Kidney (tissue), 22 donors: ENCODE data around the gene AKT3. TPM values are rescaled to one million over a fixed set of nuclear protein-coding genes. Genes with fewer than 3 reads are reported as not detected.
A peak's percentile ranks its signal among the peaks of the same experiment; 100 is the strongest.

Experiments
- DNase-seq, 5 donors: peaks; one replicate each; pipeline ENCODE4 v3.0.0-alpha.2; 2013 to 2020
- FAIRE-seq: peaks from 2 replicates; lab custom pipeline; 2012; peaks lifted over from hg19 to GRCh38; lab: Jason Lieb, UNC
- H3K27ac ChIP-seq, 2 donors: one replicate each; pipeline ENCODE4 v1.7.0; 2013; ENCODE audit warnings: low read depth in 2 of 2, low read length in 2 of 2, inconsistent platforms in 1 of 2
- H3K27me3 ChIP-seq: one replicate; pipeline ENCODE4 v1.7.1; 2013; ENCODE audit warnings: low read length, inconsistent platforms; ENCODE audit not compliant: control insufficient read depth, insufficient read depth
- H3K36me3 ChIP-seq, 3 donors: one replicate each; pipeline versions ENCODE4 v1.7.0 to v1.7.1; 2013; ENCODE audit warnings: low read length in 3 of 3, control low read depth in 1 of 3, inconsistent platforms in 1 of 3; ENCODE audit not compliant: insufficient read depth in 3 of 3, control insufficient read depth in 2 of 3
- H3K4me1 ChIP-seq, 3 donors: one replicate each; pipeline versions ENCODE4 v1.7.0 to v1.7.1; 2013; ENCODE audit warnings: low read length in 3 of 3, inconsistent platforms in 1 of 3, low read depth in 1 of 3; ENCODE audit not compliant: control insufficient read depth in 2 of 3, insufficient read depth in 2 of 3
- H3K4me3 ChIP-seq, 3 donors: one replicate each; pipeline versions ENCODE4 v1.7.0 to v1.8.1; 2013; ENCODE audit warnings: low read length in 3 of 3, control low read depth in 1 of 3, inconsistent platforms in 1 of 3
- H3K9ac ChIP-seq, 3 donors: one replicate each; pipeline versions ENCODE4 v1.7.0 to v1.7.1; 2013; ENCODE audit warnings: low read length in 3 of 3, control low read depth in 1 of 3, inconsistent platforms in 1 of 3
- H3K9me3 ChIP-seq, 3 donors: one replicate each; pipeline versions ENCODE4 v1.7.0 to v1.7.1; 2013; ENCODE audit warnings: low read length in 3 of 3, control low read depth in 1 of 3, inconsistent platforms in 1 of 3; ENCODE audit not compliant: control insufficient read depth in 2 of 3, insufficient read depth in 1 of 3
- intact Hi-C: fragments of 100-400 bp; cut with DNase I; formaldehyde crosslinking; loops from one replicate; pipeline ENCODE4 v1.11.1; 2022
- long read RNA-seq, 10 donors: library from polyadenylated mRNA in 1 of 10; unstranded in 1 of 10; transcript quantifications; one replicate each; pipeline ENCODE4 v2.0.0 and lab custom pipeline, GENCODE V29; 2021 to 2026
- polyA plus RNA-seq: library from polyadenylated mRNA; stranded (reverse); fragments of 350-450 nt; fragmentation: Illumina TruSeq; extraction: RNeasy Lipid Tissue Mini Kit (QIAGEN cat#74804); gene quantifications from one replicate; pipeline ENCODE4 v1.2.3, GENCODE V29; 2014; ENCODE audit warnings: low read depth, low replicate concordance; ENCODE audit not compliant: insufficient read depth
- total RNA-seq: library from RNA; stranded (reverse); fragmentation: NEBNext Ultra II Directional; extraction: Animal tissue kit (Norgen Biotek cat#: 25700); gene quantifications from one replicate; pipeline ENCODE4 v1.2.1, GENCODE V29; 2021
- TF ChIP-seq, protein P1 (sequence below): IDR thresholded peaks from 3 replicates; pipeline ENCODE4 v1.5.1; 2012; ENCODE audit warnings: mild to moderate bottlenecking, moderate library complexity, borderline replicate concordance; ENCODE audit not compliant: insufficient read depth; ENCODE audit errors: extremely low read depth
- donor health status: control.
- donor health status: control.
- donor health status: control.
- donor health status: control.
- donor health status: control.
- donor health status: DM: yes; HTN: yes; CAD: no.
- donor health status: Normal renal cell carcinoma (clear cell type).

AKT3 gene
- total RNA-seq (81.6 TPM), polyA plus RNA-seq (9.5 TPM)
- long read RNA-seq, donor 1, full-length matches to known transcripts = 5 of 5 reads
- long read RNA-seq, donor 1, partial matches to known transcripts = 0 of 5 reads
- long read RNA-seq, donor 1, other reads (novel, unspliced or antisense) = 0 of 5 reads
- long read RNA-seq, donor 2, full-length matches to known transcripts = 2 of 2 reads
- long read RNA-seq, donor 2, partial matches to known transcripts = 0 of 2 reads
- long read RNA-seq, donor 2, other reads (novel, unspliced or antisense) = 0 of 2 reads
- long read RNA-seq, donor 3, full-length matches to known transcripts = 1 of 1 reads
- long read RNA-seq, donor 3, partial matches to known transcripts = 0 of 1 reads
- long read RNA-seq, donor 3, other reads (novel, unspliced or antisense) = 0 of 1 reads
- long read RNA-seq, donor 4, full-length matches to known transcripts = 2 of 2 reads
- long read RNA-seq, donor 4, partial matches to known transcripts = 0 of 2 reads
- long read RNA-seq, donor 4, other reads (novel, unspliced or antisense) = 0 of 2 reads
- long read RNA-seq, donor 5 = 0 reads
- long read RNA-seq, donor 6, full-length matches to known transcripts = 1 of 1 reads
- long read RNA-seq, donor 6, partial matches to known transcripts = 0 of 1 reads
- long read RNA-seq, donor 6, other reads (novel, unspliced or antisense) = 0 of 1 reads
- long read RNA-seq, donor 7, partial matches to known transcripts = 1 of 11 reads
- long read RNA-seq, donor 7, other reads (novel, unspliced or antisense) = 10 of 11 reads
- long read RNA-seq, donor 8, full-length matches to known transcripts = 4 of 4 reads
- long read RNA-seq, donor 8, partial matches to known transcripts = 0 of 4 reads
- long read RNA-seq, donor 8, other reads (novel, unspliced or antisense) = 0 of 4 reads
- long read RNA-seq, donor 9 = 0 reads
- long read RNA-seq, donor 10, full-length matches to known transcripts = 3 of 3 reads
- long read RNA-seq, donor 10, partial matches to known transcripts = 0 of 3 reads
- long read RNA-seq, donor 10, other reads (novel, unspliced or antisense) = 0 of 3 reads

DNA sequence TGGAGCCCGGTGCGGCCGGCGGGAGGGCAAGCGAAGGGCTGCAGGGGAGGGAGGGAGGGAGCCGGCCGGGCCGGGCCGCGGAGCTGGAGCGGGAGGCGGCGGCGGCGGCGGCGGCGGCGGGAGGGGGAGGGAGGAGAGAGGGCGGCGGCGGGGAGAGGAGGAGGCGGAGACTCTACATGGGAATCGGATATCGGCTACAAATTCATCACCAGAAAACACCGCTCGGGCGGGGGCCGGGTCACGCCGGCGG lies at the start of gene AKT3:
TSS of gene AKT3 (minus strand) at position 42 of the 250 bp plus-strand sequence. CDS start 7,073 bp downstream, outside the sequence.
- peak within 1 kb of the TSS; percentile 92 to 93 for H3K27ac ChIP-seq
- H3K9ac ChIP-seq = peak within 1 kb of the TSS; percentile 66 to 89 (median 73)
- H3K4me3 ChIP-seq = peak within 1 kb of the TSS; percentile 76 to 86 (median 83)
- intact Hi-C loops = no loop called here
- no peaks in the 10 kb centered on the region for H3K4me1 ChIP-seq
- no peaks in the 10 kb centered on the region for H3K27me3 ChIP-seq
- H3K36me3 ChIP-seq = no peaks in the 10 kb centered on the region
- no peak for FAIRE-seq
- H3K9me3 ChIP-seq = no peaks in the 10 kb centered on the region
- peak; percentile 71 to 94 (median 88) for DNase-seq
- TF ChIP-seq, protein P1, sequence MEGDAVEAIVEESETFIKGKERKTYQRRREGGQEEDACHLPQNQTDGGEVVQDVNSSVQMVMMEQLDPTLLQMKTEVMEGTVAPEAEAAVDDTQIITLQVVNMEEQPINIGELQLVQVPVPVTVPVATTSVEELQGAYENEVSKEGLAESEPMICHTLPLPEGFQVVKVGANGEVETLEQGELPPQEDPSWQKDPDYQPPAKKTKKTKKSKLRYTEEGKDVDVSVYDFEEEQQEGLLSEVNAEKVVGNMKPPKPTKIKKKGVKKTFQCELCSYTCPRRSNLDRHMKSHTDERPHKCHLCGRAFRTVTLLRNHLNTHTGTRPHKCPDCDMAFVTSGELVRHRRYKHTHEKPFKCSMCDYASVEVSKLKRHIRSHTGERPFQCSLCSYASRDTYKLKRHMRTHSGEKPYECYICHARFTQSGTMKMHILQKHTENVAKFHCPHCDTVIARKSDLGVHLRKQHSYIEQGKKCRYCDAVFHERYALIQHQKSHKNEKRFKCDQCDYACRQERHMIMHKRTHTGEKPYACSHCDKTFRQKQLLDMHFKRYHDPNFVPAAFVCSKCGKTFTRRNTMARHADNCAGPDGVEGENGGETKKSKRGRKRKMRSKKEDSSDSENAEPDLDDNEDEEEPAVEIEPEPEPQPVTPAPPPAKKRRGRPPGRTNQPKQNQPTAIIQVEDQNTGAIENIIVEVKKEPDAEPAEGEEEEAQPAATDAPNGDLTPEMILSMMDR = no peak

DNA sequence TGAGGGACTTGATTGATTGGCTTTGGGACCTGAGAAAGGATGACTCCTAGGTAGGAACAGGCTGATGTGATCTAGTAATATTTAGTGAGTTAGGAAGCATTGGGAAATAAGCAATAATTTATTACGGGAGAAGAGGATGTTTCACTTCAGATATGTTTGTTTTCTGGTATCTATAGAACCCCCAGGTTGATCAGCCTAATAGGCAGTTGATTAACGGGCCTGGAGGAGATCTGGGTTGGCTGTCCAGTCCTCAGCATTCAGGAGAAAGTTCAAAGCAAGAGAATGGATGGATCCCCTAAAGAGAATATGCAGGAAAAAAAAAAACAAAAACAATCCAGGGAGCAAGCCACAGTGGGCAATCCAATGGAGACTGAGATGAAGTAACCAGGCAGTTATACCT lies 48.2 kb upstream of the AKT3 start:
- TF ChIP-seq, protein P1 = no peak
- no peak overlapping the region for H3K4me3 ChIP-seq
- H3K9ac ChIP-seq = no peak overlapping the region
- H3K9me3 ChIP-seq = no peaks in the 10 kb centered on the region
- no peak overlapping the region for H3K27ac ChIP-seq
- intact Hi-C loops = no loop called here
- H3K36me3 ChIP-seq = no peaks in the 10 kb centered on the region
- H3K27me3 ChIP-seq = no peaks in the 10 kb centered on the region
- no peaks in the 10 kb centered on the region for H3K4me1 ChIP-seq
- DNase-seq (no peak), FAIRE-seq (no peak)

DNA sequence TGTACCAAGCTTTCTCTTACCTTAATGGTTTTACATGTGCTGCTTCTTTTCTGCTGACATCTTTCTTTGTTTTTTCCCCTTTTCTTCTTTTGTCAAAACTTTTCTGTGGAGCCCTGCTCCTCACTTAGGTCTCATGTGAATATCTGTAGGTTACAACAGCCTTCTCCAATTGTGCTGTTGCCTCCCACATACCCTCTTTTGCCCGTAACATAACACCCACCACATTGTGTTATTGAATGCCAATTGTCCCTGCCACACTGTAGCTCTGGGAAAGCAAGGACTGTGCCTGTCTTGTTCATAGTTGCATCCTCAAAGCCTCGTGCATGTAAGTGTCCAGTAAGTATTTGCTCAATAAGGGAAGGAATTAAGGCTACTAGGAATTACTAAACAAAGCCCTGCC lies 46.3 kb upstream of the AKT3 start:
- Histone ChIP-seq H3K9me3 (no peaks in the 10 kb centered on the region), H3K27me3 (no peaks in the 10 kb centered on the region), H3K36me3 (no peaks in the 10 kb centered on the region), H3K9ac (no peak overlapping the region), H3K27ac (no peak overlapping the region), H3K4me3 (no peak overlapping the region), H3K4me1 (no peaks in the 10 kb centered on the region)
- DNase-seq (no peak), FAIRE-seq (no peak)
- intact Hi-C loops = no loop called here
- TF ChIP-seq, protein P1 = no peak
